Neural progenitor cell (in vitro differentiated cells): ENCODE results near the gene UNG. TPM values are rescaled to one million over a fixed set of nuclear protein-coding genes. Genes with fewer than 3 reads are reported as not detected.

Experiments used
- DNase-seq: peaks from one replicate; pipeline ENCODE4 v3.0.0-alpha.2; 2016; ENCODE audit warnings: low spot score
- H2AFZ ChIP-seq: fragments of 200-600 bp; sonication (generic); replicated peaks from 2 replicates; pipeline ENCODE4 v1.6.1; 2016; ENCODE audit warnings: antibody characterized with exemption
- H3F3A ChIP-seq: fragments of 200-600 bp; sonication (generic); 2 replicates; pipeline ENCODE4 v1.6.1; 2016; ENCODE audit warnings: antibody characterized with exemption, low read depth
- H3K27ac ChIP-seq: fragments of 200-600 bp; sonication (generic); 2 replicates; pipeline ENCODE4 v1.5.1; 2016; ENCODE audit warnings: mild to moderate bottlenecking
- H3K27me3 ChIP-seq: fragments of 200-600 bp; sonication (generic); 2 replicates; pipeline ENCODE4 v1.6.1; 2016; ENCODE audit warnings: mild to moderate bottlenecking, moderate library complexity
- H3K36me3 ChIP-seq: fragments of 200-600 bp; sonication (generic); 2 replicates; pipeline ENCODE4 v1.5.1; 2016
- H3K4me1 ChIP-seq: fragments of 200-600 bp; sonication (generic); 2 replicates; pipeline ENCODE4 v1.6.1; 2016; ENCODE audit warnings: mixed run types
- H3K4me2 ChIP-seq: fragments of 200-600 bp; sonication (generic); 2 replicates; pipeline ENCODE4 v1.6.1; 2016
- H3K4me3 ChIP-seq: fragments of 200-600 bp; sonication (generic); 2 replicates; pipeline ENCODE4 v1.5.1; 2016
- H3K79me2 ChIP-seq: fragments of 200-600 bp; sonication (generic); 2 replicates; pipeline ENCODE4 v1.6.1; 2016; ENCODE audit warnings: low read depth
- H3K9ac ChIP-seq: fragments of 200-600 bp; sonication (generic); 2 replicates; pipeline ENCODE4 v1.6.1; 2016
- H3K9me3 ChIP-seq: fragments of 200-600 bp; sonication (generic); 2 replicates; pipeline ENCODE4 v1.5.1; 2016; ENCODE audit warnings: low read depth
- H4K20me1 ChIP-seq: fragments of 200-600 bp; sonication (generic); 2 replicates; pipeline ENCODE4 v1.6.1; 2016; ENCODE audit warnings: low read depth
- H3K27ac Mint-ChIP-seq: 3 replicates; pipeline ENCODE4 v1.8.0; 2021; ENCODE audit warnings: mixed read lengths
- H3K27me3 Mint-ChIP-seq: 2 replicates; pipeline ENCODE4 v1.8.0; 2022; ENCODE audit warnings: low read depth, mild to moderate bottlenecking, inconsistent platforms, moderate library complexity, mixed read lengths; ENCODE audit not compliant: insufficient read depth
- H3K36me3 Mint-ChIP-seq: 3 replicates; pipeline ENCODE4 v1.8.0; 2021; ENCODE audit warnings: mixed read lengths
- H3K4me1 Mint-ChIP-seq: 3 replicates; pipeline ENCODE4 v1.8.0; 2021; ENCODE audit warnings: mixed read lengths
- H3K4me3 Mint-ChIP-seq: 3 replicates; pipeline ENCODE4 v1.8.0; 2021; ENCODE audit warnings: mild to moderate bottlenecking, moderate library complexity, mixed read lengths
- H3K9me3 Mint-ChIP-seq: 3 replicates; pipeline ENCODE4 v1.8.0; 2020; ENCODE audit warnings: mixed read lengths
- CTCF ChIP-seq: fragments of 200-600 bp; sonication (generic); IDR thresholded peaks from 2 replicates; pipeline ENCODE4 v1.5.1; 2017; ENCODE audit warnings: antibody characterized with exemption, mild to moderate bottlenecking
- EZH2 ChIP-seq: fragments of 200-600 bp; sonication (generic); IDR thresholded peaks from 2 replicates; pipeline ENCODE4 v1.6.1; 2017; ENCODE audit warnings: antibody characterized with exemption, mild to moderate bottlenecking, moderate library complexity
- EZH2phosphoT487 ChIP-seq: fragments of 200-600 bp; sonication (generic); IDR thresholded peaks from 2 replicates; pipeline ENCODE4 v1.6.1; 2017; ENCODE audit warnings: antibody characterized with exemption
- total RNA-seq: library from RNA; depleted of rRNA; stranded (reverse); fragments of >200 nt; gene quantifications from 2 replicates; pipeline ENCODE4 v1.2.3, GENCODE V29; 2015; ENCODE audit warnings: low replicate concordance

UNG gene
- total RNA-seq, 1 donor from 2014 or later = 71.0 TPM

- TF ChIP-seq CTCF (no peak), EZH2phosphoT487 (no peak), EZH2 (no peak)
- Histone ChIP-seq H3K4me1 (no peaks in the 10 kb centered on the region), H3K9me3 (no peaks in the 10 kb centered on the region), H3K27me3 (peaks cover 2% of the 10 kb centered on the region), H3K79me2 (no peaks in the 10 kb centered on the region), H3K4me3 (no peak overlapping the region), H3K9ac (no peak overlapping the region), H3K27ac (no peak overlapping the region), H2AFZ (no peak overlapping the region), H3K36me3 (no peaks in the 10 kb centered on the region), H4K20me1 (no peaks in the 10 kb centered on the region), H3K4me2 (no peak overlapping the region), H3F3A (no peaks in the 10 kb centered on the region)
- H3K4me3 Mint-ChIP-seq = no peak overlapping the region
- no peak for DNase-seq
- no peak overlapping the region for H3K27ac Mint-ChIP-seq
- H3K9me3 Mint-ChIP-seq = no peaks in the 10 kb centered on the region
- H3K27me3 Mint-ChIP-seq = peaks cover 2% of the 10 kb centered on the region
- H3K36me3 Mint-ChIP-seq = no peaks in the 10 kb centered on the region
- H3K4me1 Mint-ChIP-seq = peaks cover 2% of the 10 kb centered on the region
These were observed 50.6 kb downstream of the UNG start for GRCh38 chr12:109147954-109148353.

- peaks cover 12% of the 10 kb centered on the region for H3K4me1 Mint-ChIP-seq
- Histone ChIP-seq H3K9me3 (no peaks in the 10 kb centered on the region), H4K20me1 (no peaks in the 10 kb centered on the region), H3K4me3 (no peak overlapping the region), H3K27me3 (peaks cover 16% of the 10 kb centered on the region), H3F3A (peaks cover 14% of the 10 kb centered on the region), H2AFZ (no peak overlapping the region), H3K4me1 (peaks cover 2% of the 10 kb centered on the region), H3K79me2 (no peaks in the 10 kb centered on the region), H3K4me2 (no peak overlapping the region), H3K27ac (no peak overlapping the region), H3K9ac (no peak overlapping the region), H3K36me3 (no peaks in the 10 kb centered on the region)
- DNase-seq = no peak
- H3K27me3 Mint-ChIP-seq = peaks cover 9% of the 10 kb centered on the region
- H3K4me3 Mint-ChIP-seq = no peak overlapping the region
- no peaks in the 10 kb centered on the region for H3K36me3 Mint-ChIP-seq
- no peak overlapping the region for H3K27ac Mint-ChIP-seq
- H3K9me3 Mint-ChIP-seq = no peaks in the 10 kb centered on the region
- TF ChIP-seq EZH2phosphoT487 = no peak
- TF ChIP-seq EZH2 = no peak
- TF ChIP-seq CTCF = no peak
These were observed 52.8 kb downstream of the UNG start for GRCh38 chr12:109150124-109150640.

DNA sequence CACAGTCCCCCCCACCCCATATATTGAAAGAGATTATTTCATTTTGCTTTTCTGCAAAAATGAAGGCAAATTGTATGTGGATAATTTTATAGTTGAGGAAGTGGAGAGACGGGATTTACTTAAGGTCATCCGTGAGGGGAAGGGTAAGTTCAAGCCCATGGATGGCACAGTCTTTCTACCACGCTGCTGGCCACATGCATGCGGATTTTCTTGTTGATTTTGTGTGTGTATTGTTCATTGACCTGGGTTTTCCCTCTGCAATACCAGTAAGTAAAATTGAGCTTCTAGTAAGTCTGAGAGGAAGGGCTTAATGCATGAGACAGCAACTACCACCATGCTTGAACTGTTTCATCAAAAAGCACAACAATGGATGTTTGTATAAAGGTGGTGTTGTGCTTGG lies 54.1 kb downstream of the UNG start:
- Histone ChIP-seq H4K20me1 (no peaks in the 10 kb centered on the region), H3F3A (peaks cover 20% of the 10 kb centered on the region), H3K9me3 (no peaks in the 10 kb centered on the region), H3K4me2 (no peak overlapping the region), H3K36me3 (no peaks in the 10 kb centered on the region), H3K27me3 (peaks cover 16% of the 10 kb centered on the region), H3K27ac (no peak overlapping the region), H3K4me3 (no peak overlapping the region), H3K9ac (no peak overlapping the region), H2AFZ (no peak overlapping the region), H3K4me1 (peaks cover 4% of the 10 kb centered on the region), H3K79me2 (no peaks in the 10 kb centered on the region)
- Mint-ChIP-seq H3K27ac (no peak overlapping the region), H3K4me1 (peaks cover 19% of the 10 kb centered on the region), H3K36me3 (no peaks in the 10 kb centered on the region), H3K27me3 (peaks cover 9% of the 10 kb centered on the region), H3K4me3 (no peak overlapping the region), H3K9me3 (no peaks in the 10 kb centered on the region)
- no peak for TF ChIP-seq EZH2phosphoT487
- TF ChIP-seq EZH2 = no peak
- no peak for TF ChIP-seq CTCF
- no peak for DNase-seq
